Adrenal gland (tissue), 5 donors: ENCODE measurements around the gene CRYBG3.

Experiments used
- CTCF ChIP-seq, 6 experiments: fragments of 450-650 bp in 4 of 6; fragments of 200-600 bp in 2 of 6; sonication (generic) in 1 of 6; IDR thresholded peaks; 1 replicate in 5 of 6; 2 replicates in 1 of 6; pipeline versions ENCODE4 v1.5.1 to v1.8.0; 2016 to 2021; ENCODE audit warnings: antibody characterized with exemption in 6 of 6, mild to moderate bottlenecking in 2 of 6, moderate library complexity in 1 of 6
- POLR2A ChIP-seq, 2 donors: fragments of 450-650 bp; IDR thresholded peaks; one replicate each; pipeline ENCODE4 v1.6.1; 2017; ENCODE audit warnings: antibody characterized with exemption in 2 of 2, mild to moderate bottlenecking in 2 of 2, moderate library complexity in 1 of 2
- donor health status: DM: no; HTN: no; CAD: no.

- no peak for TF ChIP-seq CTCF (IDR thresholded peaks at IDR 0.05)
- TF ChIP-seq POLR2A (IDR thresholded peaks at IDR 0.05), result no peak
Observed at GRCh38 chr3:97960993-97961766, 139.4 kb downstream of the CRYBG3 start.
